Measurements from ENCODE around the gene AKR1C1. TPM values are rescaled to one million over a fixed set of nuclear protein-coding genes. Genes with fewer than 3 reads are reported as not detected.
A peak's percentile ranks its signal among the peaks of the same experiment; 100 is the strongest.
"Not testable (repeated sequence)": the region's sequence is repeated elsewhere in the genome, so short reads cannot be mapped to it uniquely, and the experiment has no call there.

The AKR1C1 gene
- total RNA-seq, 1 donor from 2014 or later = 63.2 TPM

GRCh38 chr10:4990217-4990616 is 27.0 kb downstream of the AKR1C1 start:
- H3K4me3 ChIP-seq (ENCODE audit: low read depth, low read length) = no peak overlapping the region
- FAIRE-seq = no peak
- no peak for TF ChIP-seq CTCF (IDR thresholded peaks at IDR 0.05; ENCODE audit: insufficient read depth, low read length, severe bottlenecking)
- no peak for DNase-seq (ENCODE audit: low read depth)
- no peaks in the 10 kb centered on the region for H3K27me3 ChIP-seq (ENCODE audit: control insufficient read depth, insufficient read depth, low read length)
- H3K36me3 ChIP-seq (ENCODE audit: control insufficient read depth, insufficient read depth, low read length) = peaks cover 5% of the 10 kb centered on the region

GRCh38 chr10:4991463-4991862 is 28.2 kb downstream of the AKR1C1 start:
- H3K4me3 ChIP-seq (ENCODE audit: low read depth, low read length); H3K36me3 ChIP-seq (ENCODE audit: control insufficient read depth, insufficient read depth, low read length); FAIRE-seq; DNase-seq (ENCODE audit: low read depth); H3K27me3 ChIP-seq (ENCODE audit: control insufficient read depth, insufficient read depth, low read length): not testable (repeated sequence)

- not testable (repeated sequence) for H3K27me3 ChIP-seq (ENCODE audit: control insufficient read depth, insufficient read depth, low read length)
Measured at GRCh38 chr10:4992564-4992963, 29.3 kb downstream of the AKR1C1 start.

GRCh38 chr10:4994260-4994659 is 31.0 kb downstream of the AKR1C1 start:
- H3K36me3 ChIP-seq (ENCODE audit: control insufficient read depth, insufficient read depth, low read length); DNase-seq (ENCODE audit: low read depth); H3K4me3 ChIP-seq (ENCODE audit: low read depth, low read length); H3K27me3 ChIP-seq (ENCODE audit: control insufficient read depth, insufficient read depth, low read length): not testable (repeated sequence)
- peak; percentile 81 for FAIRE-seq

More at GRCh38 chr10:4992564-4992963, 29.3 kb downstream of the AKR1C1 start:
- H3K4me3 ChIP-seq (ENCODE audit: low read depth, low read length); FAIRE-seq; H3K36me3 ChIP-seq (ENCODE audit: control insufficient read depth, insufficient read depth, low read length); DNase-seq (ENCODE audit: low read depth): not testable (repeated sequence)

- TF ChIP-seq CTCF (IDR thresholded peaks at IDR 0.05; ENCODE audit: insufficient read depth, low read length, severe bottlenecking) = no peak
- DNase-seq (ENCODE audit: low read depth) (no peak), FAIRE-seq (no peak)
- Histone ChIP-seq H3K36me3 (ENCODE audit: control insufficient read depth, insufficient read depth, low read length) (peaks cover 12% of the 10 kb centered on the region), H3K27me3 (ENCODE audit: control insufficient read depth, insufficient read depth, low read length) (no peaks in the 10 kb centered on the region), H3K4me3 (ENCODE audit: low read depth, low read length) (no peak overlapping the region)
Measured at GRCh38 chr10:4998671-4999070, 35.5 kb downstream of the AKR1C1 start.

- H3K4me3 ChIP-seq (ENCODE audit: low read depth, low read length) = peak overlapping the region; percentile 42
- TF ChIP-seq CTCF (IDR thresholded peaks at IDR 0.05; ENCODE audit: insufficient read depth, low read length, severe bottlenecking) = no peak
- FAIRE-seq = no peak
Measured at GRCh38 chr10:5002013-5002727, 39.0 kb downstream of the AKR1C1 start.

GRCh38 chr10:5003127-5004029 is 40.2 kb downstream of the AKR1C1 start, which contains the start of gene AKR1C2:
Gene AKR1C2 (minus strand): TSS chr10:5003857. CDS start chr10:5003835, 22 bp downstream.
- Histone ChIP-seq H3K36me3 (ENCODE audit: control insufficient read depth, insufficient read depth, low read length) (peaks cover 10% of the 10 kb centered on the region), H3K4me3 (ENCODE audit: low read depth, low read length) (peak within 1 kb of the TSS; percentile 42)
- DNase-seq (ENCODE audit: low read depth) (peak; percentile 46), FAIRE-seq (peak; percentile 98)
- not testable (repeated sequence) for H3K27me3 ChIP-seq (ENCODE audit: control insufficient read depth, insufficient read depth, low read length)

More at GRCh38 chr10:5002013-5002727, 39.0 kb downstream of the AKR1C1 start:
- Histone ChIP-seq H3K27me3 (ENCODE audit: control insufficient read depth, insufficient read depth, low read length) (no peaks in the 10 kb centered on the region), H3K36me3 (ENCODE audit: control insufficient read depth, insufficient read depth, low read length) (peaks cover 10% of the 10 kb centered on the region)
- no peak for DNase-seq (ENCODE audit: low read depth)

- not testable (repeated sequence) for H3K4me3 ChIP-seq (ENCODE audit: low read depth, low read length); FAIRE-seq; H3K36me3 ChIP-seq (ENCODE audit: control insufficient read depth, insufficient read depth, low read length); H3K27me3 ChIP-seq (ENCODE audit: control insufficient read depth, insufficient read depth, low read length)
- DNase-seq (ENCODE audit: low read depth) = peak; percentile 49
Measured at GRCh38 chr10:5004030-5004385, 40.8 kb downstream of the AKR1C1 start.

- not testable (repeated sequence) for FAIRE-seq; H3K36me3 ChIP-seq (ENCODE audit: control insufficient read depth, insufficient read depth, low read length); H3K27me3 ChIP-seq (ENCODE audit: control insufficient read depth, insufficient read depth, low read length); H3K4me3 ChIP-seq (ENCODE audit: low read depth, low read length)
- DNase-seq (ENCODE audit: low read depth) = peak; percentile 77
Measured at GRCh38 chr10:5004501-5004900, 41.3 kb downstream of the AKR1C1 start.

GRCh38 chr10:5008857-5009548 is 45.8 kb downstream of the AKR1C1 start:
- not testable (repeated sequence) for H3K36me3 ChIP-seq (ENCODE audit: control insufficient read depth, insufficient read depth, low read length); H3K4me3 ChIP-seq (ENCODE audit: low read depth, low read length); FAIRE-seq; H3K27me3 ChIP-seq (ENCODE audit: control insufficient read depth, insufficient read depth, low read length)
- peak; percentile 93 for DNase-seq (ENCODE audit: low read depth)

Measured in bronchial epithelial cell (primary cell).